Measurements from ENCODE around the gene RFX1.
A peak's percentile ranks its signal among the peaks of the same experiment; 100 is the strongest.
"Not testable (repeated sequence)": the region's sequence is repeated elsewhere in the genome, so short reads cannot be mapped to it uniquely, and the experiment has no call there.

RFX1 gene

DNA sequence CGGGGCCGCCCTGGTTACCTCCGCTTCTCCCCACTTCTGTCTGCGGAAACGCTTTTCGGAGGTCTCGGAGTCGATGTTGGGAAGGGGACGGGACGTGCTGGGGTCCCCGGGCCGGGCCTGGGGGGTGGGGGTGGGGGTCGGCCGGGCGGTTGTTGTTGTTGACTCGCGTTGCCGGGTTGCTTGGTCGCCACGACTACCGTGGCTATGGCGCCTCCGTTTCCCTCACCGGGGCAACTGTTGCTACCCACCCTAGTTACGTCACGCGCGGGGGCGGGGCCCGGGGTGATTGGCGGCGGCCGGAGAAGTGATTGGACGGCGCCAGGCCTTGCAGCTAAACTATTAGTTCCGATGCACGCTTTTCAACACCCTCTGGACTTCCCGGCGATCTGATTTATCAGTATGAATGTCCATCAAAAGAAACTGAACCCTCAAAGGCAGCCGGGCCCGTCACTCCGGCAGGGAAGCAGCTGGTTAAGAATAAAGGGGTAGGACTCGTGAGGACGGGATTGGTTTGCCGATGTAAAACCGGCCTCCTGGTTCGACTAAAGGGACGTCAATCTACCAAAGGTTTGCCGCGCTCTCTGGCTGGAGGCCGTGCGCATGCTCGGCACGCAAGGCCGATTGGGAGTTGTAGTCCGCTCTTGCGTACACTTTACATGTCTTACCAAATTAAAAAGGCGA is at the start of gene RFX1:
RFX1 (minus strand) TSS at position 236 of the 681 bp plus-strand sequence. CDS start 12,477 bp downstream, outside the sequence.
- peak; percentile 99 for DNase-seq

GRCh38 chr19:14055396-14055795 is 49.3 kb upstream of the RFX1 start:
- DNase-seq, result no peak

- no peak for DNase-seq
These were observed 48.6 kb upstream of the RFX1 start for GRCh38 chr19:14054721-14055120.

DNA sequence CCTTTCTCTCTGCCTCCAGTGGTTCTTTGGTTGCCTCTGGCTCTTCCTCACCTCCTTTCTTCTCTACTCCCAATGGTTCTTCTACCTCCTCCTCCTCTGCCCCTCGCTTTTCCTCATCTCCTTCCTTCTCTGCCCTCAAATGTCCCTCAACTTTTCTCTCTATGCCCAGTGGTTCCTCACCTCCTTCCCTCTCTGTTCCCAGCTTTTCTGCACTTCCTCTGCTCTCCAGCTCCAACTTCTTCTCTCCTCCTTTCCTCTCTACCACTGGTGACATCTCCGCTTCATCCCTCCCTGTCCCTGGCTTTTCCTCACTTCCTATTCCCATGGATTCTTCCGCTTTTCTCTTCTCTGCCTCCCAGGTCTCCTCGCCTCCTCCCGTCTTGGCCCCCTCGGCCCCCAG is 48.0 kb upstream of the RFX1 start:
- DNase-seq, result no peak

GRCh38 chr19:14053500-14053899 is 47.4 kb upstream of the RFX1 start:
- DNase-seq, result no peak

- DNase-seq, result no peak
These were observed 46.9 kb upstream of the RFX1 start for GRCh38 chr19:14053032-14053431.

DNA sequence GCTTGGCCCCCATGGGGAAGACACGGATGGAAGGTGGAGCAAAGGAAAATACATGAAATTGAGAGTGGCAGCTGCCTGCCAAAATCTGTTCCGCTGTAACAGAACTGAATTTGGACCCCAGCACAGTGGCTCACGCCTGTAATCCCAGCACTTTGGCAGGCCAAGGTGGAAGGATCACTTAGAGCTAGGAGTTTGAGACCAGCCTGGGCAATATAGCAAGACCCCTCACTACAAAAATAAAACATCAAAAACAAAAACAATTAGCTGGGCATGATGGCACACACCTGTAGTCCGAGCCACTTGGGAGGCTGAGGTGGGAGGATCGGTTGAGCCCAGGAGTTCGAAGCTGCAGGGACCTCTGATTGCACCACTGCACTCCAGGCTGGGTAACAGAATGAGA is 46.4 kb upstream of the RFX1 start:
- DNase-seq, result no peak

GRCh38 chr19:14051980-14052379 is 45.9 kb upstream of the RFX1 start:
- no peak for DNase-seq

- DNase-seq, result not testable (repeated sequence)
These were observed 44.8 kb upstream of the RFX1 start for GRCh38 chr19:14050961-14051360.

DNA sequence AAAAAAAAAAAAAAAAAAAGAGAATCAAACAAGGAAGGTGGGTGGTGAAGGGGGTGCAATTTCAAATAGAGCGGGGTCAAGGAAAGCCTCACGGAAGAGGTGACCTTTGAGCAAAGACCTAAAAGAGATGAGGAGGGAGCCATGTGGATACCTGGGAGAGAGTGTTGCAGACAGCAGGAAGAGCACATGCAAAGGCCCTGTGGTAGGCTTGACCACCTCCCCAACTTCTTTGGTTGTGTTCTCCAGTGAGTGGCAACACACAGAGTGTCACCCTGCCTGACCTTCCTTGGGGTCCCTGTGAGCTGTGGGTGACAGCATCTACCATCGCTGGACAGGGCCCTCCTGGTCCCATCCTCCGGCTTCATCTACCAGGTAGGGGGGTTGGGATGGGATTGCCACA is 44.4 kb upstream of the RFX1 start:
- DNase-seq, result no peak

GRCh38 chr19:14048443-14049153 is 42.5 kb upstream of the RFX1 start:
- DNase-seq, result peak; percentile 22

GRCh38 chr19:14047866-14048265 is 41.7 kb upstream of the RFX1 start:
- not testable (repeated sequence) for DNase-seq

- DNase-seq, result not testable (repeated sequence)
These were observed 36.8 kb upstream of the RFX1 start for GRCh38 chr19:14042659-14043608.

- no peak for DNase-seq
These were observed 33.1 kb upstream of the RFX1 start for GRCh38 chr19:14039181-14039580.

DNA sequence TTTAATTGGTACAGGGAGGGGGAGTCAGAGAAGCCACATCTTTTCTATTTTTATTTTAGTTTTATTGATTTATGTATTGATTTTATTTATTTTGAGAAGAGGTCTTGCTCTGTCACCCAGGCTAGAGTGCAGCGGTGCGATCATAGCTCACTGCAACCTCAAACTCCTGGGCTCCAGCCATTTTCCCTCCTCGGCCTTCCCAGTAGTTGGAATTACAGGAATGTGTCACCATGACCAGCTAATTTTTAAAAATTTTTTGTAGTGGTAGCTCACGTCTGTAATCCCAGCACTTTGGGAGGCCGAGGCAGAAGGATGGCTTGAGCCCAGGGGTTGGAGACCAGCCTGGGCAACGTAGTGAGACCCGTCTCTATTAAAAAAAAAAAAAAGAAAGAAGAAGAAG is 29.6 kb upstream of the RFX1 start:
- DNase-seq, result no peak

- not testable (repeated sequence) for DNase-seq
These were observed 29.0 kb upstream of the RFX1 start for GRCh38 chr19:14035159-14035558.

DNA sequence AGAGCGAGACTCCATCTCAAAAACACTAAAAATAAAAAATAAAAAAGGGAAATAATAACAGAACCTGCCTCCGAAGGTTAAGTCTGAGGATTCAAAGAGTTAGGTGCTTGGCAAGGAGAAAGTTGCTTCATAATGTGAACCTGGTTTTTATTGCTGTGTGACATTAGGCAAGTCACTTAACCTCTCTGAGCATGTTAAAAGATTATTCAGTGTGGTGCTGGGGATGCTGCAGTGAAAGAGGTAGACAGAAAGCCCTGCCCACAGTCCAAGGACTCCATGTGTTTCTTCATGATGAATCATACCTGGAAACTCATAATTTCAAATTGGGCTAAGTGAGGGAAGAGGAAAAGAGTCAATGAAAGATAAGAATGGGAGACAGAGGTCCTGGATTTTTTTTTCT is 27.8 kb upstream of the RFX1 start:
- no peak for DNase-seq

DNA sequence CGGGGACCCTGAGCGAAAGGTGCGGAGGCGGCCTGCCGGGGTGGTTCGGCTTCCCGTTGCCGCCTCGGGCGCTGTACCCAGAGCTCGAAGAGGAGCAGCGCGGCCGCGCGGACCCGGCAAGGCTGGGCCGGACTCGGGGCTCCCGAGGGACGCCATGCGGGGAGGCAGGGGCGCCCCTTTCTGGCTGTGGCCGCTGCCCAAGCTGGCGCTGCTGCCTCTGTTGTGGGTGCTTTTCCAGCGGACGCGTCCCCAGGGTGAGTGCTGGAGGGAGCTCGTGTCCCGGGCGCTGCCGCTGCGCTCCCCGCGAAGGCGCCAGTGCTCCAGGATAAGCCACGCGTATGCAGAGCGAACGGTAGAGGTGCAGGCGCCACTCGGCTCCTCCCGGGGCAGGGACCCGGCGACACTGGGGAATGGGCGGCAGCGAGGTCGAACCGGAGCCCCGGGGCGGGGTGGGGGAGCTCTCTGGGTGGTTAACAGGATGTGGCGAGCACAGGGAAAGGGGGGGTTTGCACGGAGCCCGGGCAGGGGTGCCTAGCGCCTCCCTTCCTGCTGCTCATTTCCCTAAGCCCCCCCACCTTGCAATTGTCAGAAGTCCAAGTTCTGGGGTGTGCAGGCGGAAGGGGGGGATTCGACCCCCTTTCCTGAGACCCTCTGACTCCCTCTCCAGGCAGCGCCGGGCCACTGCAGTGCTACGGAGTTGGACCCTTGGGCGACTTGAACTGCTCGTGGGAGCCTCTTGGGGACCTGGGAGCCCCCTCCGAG is 25.8 kb upstream of the RFX1 start, which contains the start of gene IL27RA:
IL27RA (plus strand) TSS at position 44 of the 762 bp plus-strand sequence; CDS start at position 155, 111 bp downstream.
- DNase-seq, result peak; percentile 81

DNA sequence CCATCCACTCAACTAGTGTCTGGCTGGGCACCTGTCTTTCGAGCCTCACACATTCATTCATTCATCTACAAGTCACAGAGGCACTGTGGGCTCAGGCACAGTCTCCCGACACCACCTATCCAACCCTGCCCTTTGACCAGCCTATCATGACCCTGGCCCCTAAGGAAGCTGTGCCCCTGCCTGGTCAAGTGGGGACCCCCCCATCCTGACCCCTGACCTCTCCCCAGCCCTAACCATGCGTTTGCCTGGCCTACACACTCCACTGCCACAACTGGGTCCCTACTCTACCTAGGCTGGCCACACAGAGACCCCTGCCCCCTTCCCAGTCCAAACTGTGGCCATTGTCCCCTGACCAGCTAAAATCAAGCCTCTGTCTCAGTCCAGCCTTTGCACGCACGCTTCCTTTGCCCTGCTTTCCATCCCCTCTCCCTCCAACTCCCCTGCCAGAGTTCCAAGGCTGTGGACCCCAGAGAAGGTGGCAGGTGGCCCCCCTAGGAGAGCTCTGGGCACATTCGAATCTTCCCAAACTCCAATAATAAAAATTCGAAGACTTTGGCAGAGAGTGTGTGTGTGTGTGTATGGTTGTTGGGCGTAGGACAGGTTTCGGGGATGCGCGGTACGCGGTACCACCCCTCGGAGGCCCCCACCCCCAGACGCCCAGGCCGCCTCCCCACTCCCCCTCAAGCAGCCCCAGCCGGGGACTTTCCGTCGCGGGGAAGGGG is 25.0 kb upstream of the RFX1 start:
- DNase-seq, result no peak

- no peak for DNase-seq
These were observed 22.8 kb upstream of the RFX1 start for GRCh38 chr19:14028901-14029300.

DNA sequence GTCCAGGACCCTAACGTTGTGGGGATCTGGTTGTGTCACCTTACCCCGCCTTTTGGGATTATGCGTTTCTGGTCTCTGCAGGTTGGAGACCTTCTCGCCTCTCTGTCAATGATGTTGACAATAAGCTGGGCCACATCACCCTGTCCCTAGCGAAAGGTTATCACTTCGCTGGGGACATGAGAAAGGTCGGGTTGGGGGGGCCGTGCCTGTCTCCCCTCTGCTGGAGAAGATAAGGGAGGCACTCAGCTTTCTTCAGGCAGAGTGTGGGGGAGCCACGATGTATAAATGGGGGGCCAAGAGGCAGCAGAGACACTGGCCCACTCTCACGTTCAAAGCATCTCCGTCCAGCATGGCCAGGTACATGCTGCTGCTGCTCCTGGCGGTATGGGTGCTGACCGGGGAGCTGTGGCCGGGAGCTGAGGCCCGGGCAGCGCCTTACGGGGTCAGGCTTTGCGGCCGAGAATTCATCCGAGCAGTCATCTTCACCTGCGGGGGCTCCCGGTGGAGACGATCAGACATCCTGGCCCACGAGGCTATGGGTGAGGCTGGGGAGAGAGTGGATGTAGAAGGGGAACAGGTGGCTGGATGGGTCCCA is 21.8 kb upstream of the RFX1 start, which contains the start of gene RLN3:
RLN3 (plus strand) TSS at position 293 of the 595 bp plus-strand sequence; CDS start at position 350, 57 bp downstream.
- no peak for DNase-seq

Data from GDM1 (cell line).